ENCODE measurements around the gene GPR143. TPM values are rescaled to one million over a fixed set of nuclear protein-coding genes. Genes with fewer than 3 reads are reported as not detected.
"Not testable (repeated sequence)": the region's sequence is repeated elsewhere in the genome, so short reads cannot be mapped to it uniquely, and the experiment has no call there.

GPR143 gene
- 0.05 and 0.10 TPM in 2 replicates for polyA plus RNA-seq (2011; rRNA removed)
- not detected in 2 replicates for polyA minus RNA-seq (2011; rRNA and poly(A)+ RNA removed)

DNA sequence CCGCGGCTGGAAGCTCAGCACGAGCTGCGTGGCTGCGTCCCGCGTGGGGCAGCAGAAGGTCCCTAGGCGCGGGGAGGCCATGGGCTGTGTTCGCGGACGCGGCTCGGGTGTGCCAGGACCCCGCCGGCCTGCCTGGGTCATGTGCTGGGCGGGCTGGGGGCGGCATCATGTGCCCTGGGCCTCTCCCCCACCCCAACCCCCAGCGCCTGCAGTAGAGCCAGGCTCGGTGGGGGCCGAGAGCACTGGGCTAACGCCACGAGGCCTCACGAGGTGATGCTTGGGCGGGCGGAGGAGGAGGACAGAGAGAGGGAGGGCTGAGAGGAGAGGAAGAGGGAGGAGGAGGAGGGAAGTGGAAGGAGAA lies at the start of gene GPR143:
Gene GPR143, minus strand, starts transcription at position 111 of the 361 bp plus-strand sequence. Its CDS starts 30 bp downstream, at position 81.
- no peak for DNase-seq (ENCODE audit: low read depth, low spot score)
- POLR2A ChIA-PET, result no interaction called here
- Histone ChIP-seq H3K9me3 (ENCODE audit: control insufficient read depth, insufficient read depth, low read length) (no peaks in the 10 kb centered on the region; the same call in 1 of the 2 replicates), H3K27me3 (ENCODE audit: control insufficient read depth, insufficient read depth, low read length) (peaks cover 9% of the 10 kb centered on the region), H3K27ac (ENCODE audit: low read depth, low read length) (no peak within 1 kb of the TSS), H3K4me3 (ENCODE audit: low read depth, low read length) (no peak within 1 kb of the TSS)
- no peak for TF ChIP-seq CTCF (IDR thresholded peaks at IDR 0.05; ENCODE audit: low read depth, low read length)
- CTCF ChIA-PET, result no interaction called here

DNA sequence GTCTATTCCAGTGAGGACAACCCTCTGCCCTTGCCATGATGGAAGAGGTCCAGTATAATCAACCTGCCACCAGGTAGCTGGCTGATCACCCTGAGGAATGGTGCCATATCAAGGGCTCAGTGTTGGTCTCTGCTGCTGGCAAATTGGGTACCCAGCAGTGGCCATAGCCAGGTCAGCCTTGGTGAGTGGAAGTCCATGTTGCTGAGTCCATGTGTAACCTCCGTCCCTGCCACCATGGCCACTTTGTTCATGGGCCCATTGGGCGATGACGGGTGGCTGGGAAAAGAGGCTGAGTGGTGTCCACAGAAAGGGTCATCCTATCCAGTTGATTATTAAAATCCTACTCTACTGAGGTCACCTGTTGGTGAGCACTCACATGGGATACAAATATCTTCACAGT lies 45.4 kb upstream of the GPR143 start:
- H3K27ac ChIP-seq (ENCODE audit: low read depth, low read length); H3K27me3 ChIP-seq (ENCODE audit: control insufficient read depth, insufficient read depth, low read length); DNase-seq (ENCODE audit: low read depth, low spot score); CTCF ChIA-PET; POLR2A ChIA-PET; H3K4me3 ChIP-seq (ENCODE audit: low read depth, low read length); H3K9me3 ChIP-seq (ENCODE audit: control insufficient read depth, insufficient read depth, low read length): not testable (repeated sequence)

GRCh38 chrX:9809876-9810275 lies 44.2 kb upstream of the GPR143 start:
- POLR2A ChIA-PET; CTCF ChIA-PET; H3K27ac ChIP-seq (ENCODE audit: low read depth, low read length); H3K9me3 ChIP-seq (ENCODE audit: control insufficient read depth, insufficient read depth, low read length); H3K4me3 ChIP-seq (ENCODE audit: low read depth, low read length); H3K27me3 ChIP-seq (ENCODE audit: control insufficient read depth, insufficient read depth, low read length); DNase-seq (ENCODE audit: low read depth, low spot score): not testable (repeated sequence)

- Histone ChIP-seq H3K4me3 (ENCODE audit: low read depth, low read length) (no peak overlapping the region), H3K9me3 (ENCODE audit: control insufficient read depth, insufficient read depth, low read length) (no peaks in the 10 kb centered on the region), H3K27me3 (ENCODE audit: control insufficient read depth, insufficient read depth, low read length) (no peaks in the 10 kb centered on the region), H3K27ac (ENCODE audit: low read depth, low read length) (no peak overlapping the region)
- CTCF ChIA-PET, result no interaction called here
- POLR2A ChIA-PET, result no interaction called here
- no peak for DNase-seq (ENCODE audit: low read depth, low spot score)
- no peak for TF ChIP-seq CTCF (IDR thresholded peaks at IDR 0.05; ENCODE audit: low read depth, low read length)
These were observed 41.9 kb upstream of the GPR143 start for GRCh38 chrX:9807355-9808182.

DNA sequence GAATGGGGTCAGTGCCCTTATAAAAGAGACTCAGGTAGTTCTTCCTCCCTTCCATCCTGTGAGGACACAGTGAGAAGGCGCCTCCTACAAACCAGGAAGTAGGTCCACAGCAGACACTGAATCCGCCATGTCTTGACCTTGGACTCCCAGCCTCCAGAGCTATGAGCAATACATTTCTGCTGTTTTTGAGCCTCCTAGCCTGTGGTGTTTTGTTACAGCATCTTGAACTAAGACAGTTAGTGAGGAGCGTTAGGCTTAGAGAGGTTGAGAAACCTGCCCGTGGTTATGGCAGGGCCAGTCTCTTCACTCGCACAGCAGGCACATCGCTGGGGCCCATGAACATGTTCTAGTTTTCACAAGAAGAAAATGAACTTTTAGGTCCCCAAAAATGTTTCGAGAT lies 40.3 kb upstream of the GPR143 start:
- H3K27ac ChIP-seq (ENCODE audit: low read depth, low read length), result no peak overlapping the region
- no peaks in the 10 kb centered on the region for H3K27me3 ChIP-seq (ENCODE audit: control insufficient read depth, insufficient read depth, low read length)
- no peak for DNase-seq (ENCODE audit: low read depth, low spot score)
- POLR2A ChIA-PET, result no interaction called here
- no peak for TF ChIP-seq CTCF (IDR thresholded peaks at IDR 0.05; ENCODE audit: low read depth, low read length)
- CTCF ChIA-PET, result no interaction called here
- no peaks in the 10 kb centered on the region for H3K9me3 ChIP-seq (ENCODE audit: control insufficient read depth, insufficient read depth, low read length)
- H3K4me3 ChIP-seq (ENCODE audit: low read depth, low read length), result no peak overlapping the region

GRCh38 chrX:9804444-9804843 lies 38.8 kb upstream of the GPR143 start:
- peaks cover 8% of the 10 kb centered on the region; the same call in 1 of the 2 replicates for H3K9me3 ChIP-seq (ENCODE audit: control insufficient read depth, insufficient read depth, low read length)
- no peak for TF ChIP-seq CTCF (IDR thresholded peaks at IDR 0.05; ENCODE audit: low read depth, low read length)
- no peak overlapping the region for H3K27ac ChIP-seq (ENCODE audit: low read depth, low read length)
- no peak for DNase-seq (ENCODE audit: low read depth, low spot score)
- no peaks in the 10 kb centered on the region for H3K27me3 ChIP-seq (ENCODE audit: control insufficient read depth, insufficient read depth, low read length)
- CTCF ChIA-PET, result no interaction called here
- no peak overlapping the region for H3K4me3 ChIP-seq (ENCODE audit: low read depth, low read length)
- POLR2A ChIA-PET, result no interaction called here

Measured in AG04450 (cell line).